ENCODE data around the gene CBL. TPM values are rescaled to one million over a fixed set of nuclear protein-coding genes. Genes with fewer than 3 reads are reported as not detected.
A peak's percentile ranks its signal among the peaks of the same experiment; 100 is the strongest.
"Not testable (repeated sequence)": the region's sequence is repeated elsewhere in the genome, so short reads cannot be mapped to it uniquely, and the experiment has no call there.

CBL gene
- 9.0 and 18.8 TPM in 2 replicates for total RNA-seq (2014; rRNA removed; shearing (Covaris generic))

DNA sequence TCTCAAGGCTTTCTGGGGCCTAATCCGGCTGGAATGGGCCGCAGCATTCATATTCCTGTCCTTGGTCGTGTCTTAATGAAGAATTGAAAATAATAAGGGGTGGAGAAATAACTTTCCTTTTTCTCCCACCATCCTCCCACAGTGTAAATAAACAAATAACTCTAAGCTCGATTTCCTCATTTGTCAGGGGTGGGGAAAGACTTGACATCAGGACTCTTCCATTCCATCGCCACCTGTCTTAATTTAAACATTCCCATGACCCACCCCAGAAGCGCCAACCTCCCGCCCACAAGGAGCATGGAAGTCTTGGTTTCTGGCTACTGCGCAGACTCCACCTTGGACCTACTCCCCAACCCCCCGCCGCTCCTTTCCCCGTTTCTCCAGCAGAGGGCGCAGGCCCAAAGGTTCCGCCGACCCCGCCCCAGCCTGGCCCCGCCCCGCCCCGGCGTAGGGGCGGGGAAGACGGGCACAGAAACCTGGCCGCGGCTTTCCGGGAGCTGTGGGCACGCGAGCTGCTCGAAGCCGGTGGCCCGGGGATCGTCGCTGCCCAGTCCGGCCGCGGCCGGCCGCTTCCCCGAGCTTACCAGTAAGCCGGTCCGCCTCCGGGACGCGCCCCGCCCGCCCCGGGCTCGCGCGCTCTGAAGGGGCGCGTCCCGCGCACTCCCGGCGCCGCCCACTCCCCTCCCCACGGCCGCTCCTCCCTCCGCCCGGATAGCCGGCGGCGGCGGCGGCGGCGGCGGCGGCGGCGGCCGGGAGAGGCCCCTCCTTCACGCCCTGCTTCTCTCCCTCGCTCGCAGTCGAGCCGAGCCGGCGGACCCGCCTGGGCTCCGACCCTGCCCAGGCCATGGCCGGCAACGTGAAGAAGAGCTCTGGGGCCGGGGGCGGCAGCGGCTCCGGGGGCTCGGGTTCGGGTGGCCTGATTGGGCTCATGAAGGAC lies at the start of gene CBL:
Gene CBL, plus strand, starts transcription at position 766 of the 937 bp plus-strand sequence. Its CDS starts 79 bp downstream, at position 845.
- peak; percentile 86 for DNase-seq (ENCODE audit: low read depth)

DNA sequence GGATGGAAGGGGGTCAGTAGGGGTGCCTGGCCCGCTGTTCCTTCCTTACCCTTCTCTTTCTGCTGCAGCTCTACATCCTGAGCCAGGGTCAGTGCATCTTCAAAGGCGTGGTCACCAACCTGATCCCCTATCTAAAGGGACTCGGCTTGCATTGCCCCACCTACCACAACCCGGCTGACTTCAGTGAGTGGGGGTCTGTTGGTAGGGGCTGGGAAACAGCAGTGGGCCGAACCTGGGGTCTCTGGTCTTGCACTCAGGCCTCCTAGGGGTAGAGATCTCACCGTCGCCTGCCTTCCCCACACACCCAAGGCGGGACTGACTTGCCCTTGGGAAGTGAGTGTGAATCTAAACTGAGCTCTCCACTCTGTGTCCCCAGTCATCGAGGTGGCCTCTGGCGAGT lies 49.6 kb upstream of the CBL start:
- DNase-seq (ENCODE audit: low read depth) = no peak

GRCh38 chr11:119157063-119157462 lies 49.1 kb upstream of the CBL start:
- no peak for DNase-seq (ENCODE audit: low read depth)

- DNase-seq (ENCODE audit: low read depth) = no peak
Measured at GRCh38 chr11:119158467-119158866, 47.7 kb upstream of the CBL start.

DNA sequence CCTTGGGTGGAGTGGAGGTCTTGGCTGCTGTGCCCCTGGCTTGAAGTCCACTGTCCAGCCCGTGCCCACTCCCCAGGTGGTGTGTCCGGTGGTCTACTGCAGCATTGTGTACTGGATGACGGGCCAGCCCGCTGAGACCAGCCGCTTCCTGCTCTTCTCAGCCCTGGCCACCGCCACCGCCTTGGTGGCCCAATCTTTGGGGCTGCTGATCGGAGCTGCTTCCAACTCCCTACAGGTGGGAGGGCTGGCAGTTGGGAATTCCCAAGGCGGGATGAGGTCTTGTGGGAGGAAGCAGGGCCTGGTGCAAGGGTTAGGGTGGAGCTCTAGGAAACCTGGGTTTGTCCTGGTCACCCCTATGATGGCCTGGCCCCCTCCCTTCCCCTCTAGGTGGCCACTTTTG lies 46.0 kb upstream of the CBL start:
- DNase-seq (ENCODE audit: low read depth) = no peak

- no peak for DNase-seq (ENCODE audit: low read depth)
Measured at GRCh38 chr11:119161871-119162270, 44.3 kb upstream of the CBL start.

DNA sequence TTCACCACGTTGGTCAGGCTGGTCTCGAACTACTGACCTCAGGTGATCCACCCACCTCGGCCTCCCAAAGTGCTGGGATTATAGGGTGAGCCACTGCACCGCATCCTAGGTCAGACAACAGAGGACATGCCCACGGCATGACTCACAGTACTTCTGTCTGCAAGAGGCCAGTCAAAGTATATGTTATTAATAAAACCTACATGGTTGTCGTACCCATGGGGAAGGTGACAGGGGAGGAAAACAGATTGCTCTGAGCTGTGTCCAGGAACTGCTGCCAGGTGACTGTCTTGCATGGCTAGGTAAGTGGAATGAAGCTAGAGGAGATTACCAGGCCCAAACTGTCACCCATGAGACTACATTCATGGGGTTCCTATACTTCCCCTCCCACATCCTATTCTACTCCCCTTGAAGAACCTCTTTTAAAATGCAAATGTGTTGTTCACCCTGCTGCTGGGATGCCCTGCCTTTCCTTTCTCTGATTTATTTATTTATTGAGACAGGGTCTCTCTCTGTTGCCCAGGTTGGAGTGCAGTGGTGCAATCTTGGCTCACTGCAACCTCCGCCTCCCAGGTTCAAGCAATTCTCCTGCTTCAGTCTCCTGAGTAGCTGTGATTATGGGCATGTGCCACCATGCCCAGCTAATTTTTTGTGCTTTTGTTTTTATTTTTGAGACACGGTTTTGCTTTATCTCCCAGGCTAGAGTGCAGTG lies 39.6 kb upstream of the CBL start:
- peak; percentile 87 for DNase-seq (ENCODE audit: low read depth)

DNA sequence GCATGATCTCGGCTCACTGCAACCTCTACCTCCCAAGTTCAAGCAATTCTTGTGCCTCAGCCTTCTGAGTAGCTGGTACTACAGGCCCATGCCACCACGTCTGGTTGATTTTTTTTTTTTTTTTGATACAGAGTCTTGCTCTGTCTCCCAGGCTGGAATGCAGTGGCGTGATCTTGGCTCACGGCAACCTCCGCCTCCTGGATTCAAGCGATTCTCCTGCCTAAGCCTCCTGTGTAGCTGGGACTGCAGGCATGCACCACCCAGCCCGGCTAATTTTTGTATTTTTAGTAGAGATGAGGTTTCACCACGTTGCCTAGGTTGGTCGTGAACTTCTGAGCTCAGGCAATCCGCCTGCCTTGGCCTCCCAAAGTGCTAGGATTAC lies 39.1 kb upstream of the CBL start:
- not testable (repeated sequence) for DNase-seq (ENCODE audit: low read depth)

GRCh38 chr11:119167933-119168332 lies 38.2 kb upstream of the CBL start:
- DNase-seq (ENCODE audit: low read depth) = no peak

DNA sequence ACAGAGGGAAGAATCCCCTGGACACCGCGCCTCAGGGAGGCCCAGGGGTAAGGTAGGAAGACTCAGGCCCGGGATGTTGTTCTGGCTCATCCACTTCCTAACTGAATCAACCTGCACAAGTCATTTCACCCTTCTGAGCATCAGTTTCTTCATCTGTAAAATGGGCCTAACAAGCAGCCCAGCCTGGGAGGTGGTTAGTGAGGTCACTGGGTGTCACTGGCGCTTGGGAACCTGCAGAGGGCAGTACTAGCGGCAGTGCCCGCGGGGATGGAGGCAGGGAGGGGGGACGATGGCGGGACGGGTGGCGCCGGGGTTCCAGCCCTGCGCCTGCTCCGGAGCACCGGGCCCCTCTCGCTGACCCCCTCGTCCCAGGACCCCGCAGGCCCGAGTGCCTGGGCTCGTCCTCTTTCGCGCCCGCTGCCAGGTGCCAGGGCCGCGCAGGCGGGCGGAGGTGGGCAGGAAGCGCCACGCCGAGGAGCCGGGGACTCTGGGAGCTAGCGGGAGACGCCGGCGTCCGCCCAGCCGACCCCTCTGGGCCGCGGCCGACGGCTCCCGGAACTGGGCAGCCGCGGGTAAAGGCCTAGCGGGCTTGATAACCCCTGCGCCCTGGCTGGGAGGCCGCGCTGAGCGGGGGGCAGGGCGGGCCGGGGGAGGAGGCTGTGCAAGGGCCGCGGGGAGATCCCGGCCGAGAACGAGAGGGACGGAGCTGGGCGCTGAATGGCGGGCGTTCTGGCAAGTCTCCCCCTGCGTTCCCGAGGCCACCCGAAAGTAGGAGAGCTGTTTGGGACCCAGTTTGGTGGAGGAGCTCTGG lies 37.5 kb upstream of the CBL start, which contains the start of gene NLRX1:
Gene NLRX1, plus strand, starts transcription at position 255 of the 811 bp plus-strand sequence. CDS start 2,679 bp downstream, outside the sequence.
- peak; percentile 78 for DNase-seq (ENCODE audit: low read depth)

- DNase-seq (ENCODE audit: low read depth) = peak; percentile 38
Measured at GRCh38 chr11:119169282-119169719, 36.8 kb upstream of the CBL start.

GRCh38 chr11:119172513-119172912 lies 33.6 kb upstream of the CBL start:
- no peak for DNase-seq (ENCODE audit: low read depth)

DNA sequence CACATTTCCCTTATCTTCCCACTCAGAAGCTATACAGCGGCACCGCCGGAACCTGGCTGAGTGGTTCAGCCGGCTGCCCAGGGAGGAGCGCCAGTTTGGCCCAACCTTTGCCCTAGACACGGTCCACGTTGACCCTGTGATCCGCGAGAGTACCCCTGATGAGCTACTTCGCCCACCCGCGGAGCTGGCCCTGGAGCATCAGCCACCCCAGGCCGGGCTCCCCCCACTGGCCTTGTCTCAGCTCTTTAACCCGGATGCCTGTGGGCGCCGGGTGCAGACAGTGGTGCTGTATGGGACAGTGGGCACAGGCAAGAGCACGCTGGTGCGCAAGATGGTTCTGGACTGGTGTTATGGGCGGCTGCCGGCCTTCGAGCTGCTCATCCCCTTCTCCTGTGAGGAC lies 32.7 kb upstream of the CBL start:
- no peak for DNase-seq (ENCODE audit: low read depth)

GRCh38 chr11:119175493-119176077 lies 30.6 kb upstream of the CBL start:
- peak; percentile 75 for DNase-seq (ENCODE audit: low read depth)

DNA sequence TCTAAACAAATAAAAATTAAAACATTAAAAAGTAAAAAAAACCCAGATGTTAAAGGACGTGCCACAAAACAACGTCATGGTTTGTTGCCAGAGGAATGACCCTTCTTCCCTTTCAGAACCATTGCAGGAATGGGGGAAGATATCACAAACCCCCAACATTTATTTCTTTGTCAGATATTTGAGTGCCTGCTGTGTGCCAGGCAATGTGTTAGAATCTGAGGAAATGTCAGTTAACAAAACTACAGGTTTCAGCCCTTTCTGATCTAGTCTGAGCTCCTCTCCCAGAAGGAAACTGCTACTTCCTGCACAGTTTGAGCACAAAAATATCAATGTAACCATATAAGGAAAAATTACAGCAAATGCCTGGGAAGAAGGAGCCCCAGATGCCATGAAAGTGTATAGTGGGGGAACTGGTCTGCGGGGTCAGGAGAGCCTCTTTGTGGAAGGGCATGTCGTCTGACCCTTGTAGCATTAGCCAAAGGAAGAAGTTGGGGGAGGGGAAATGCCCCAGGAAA lies 27.9 kb upstream of the CBL start:
- DNase-seq (ENCODE audit: low read depth) = no peak

- DNase-seq (ENCODE audit: low read depth) = no peak
Measured at GRCh38 chr11:119179342-119179741, 26.8 kb upstream of the CBL start.

DNA sequence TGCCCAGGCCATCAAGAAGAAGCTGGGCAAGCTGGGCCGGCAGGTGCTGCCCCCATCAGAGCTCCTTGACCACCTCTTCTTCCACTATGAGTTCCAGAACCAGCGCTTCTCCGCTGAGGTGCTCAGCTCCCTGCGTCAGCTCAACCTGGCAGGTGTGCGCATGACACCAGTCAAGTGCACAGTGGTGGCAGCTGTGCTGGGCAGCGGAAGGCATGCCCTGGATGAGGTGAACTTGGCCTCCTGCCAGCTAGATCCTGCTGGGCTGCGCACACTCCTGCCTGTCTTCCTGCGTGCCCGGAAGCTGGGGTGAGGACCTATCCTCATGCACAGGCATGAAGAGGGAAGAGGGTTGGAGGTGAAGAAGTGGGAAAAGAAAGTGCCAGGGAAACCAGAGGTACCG lies 26.2 kb upstream of the CBL start:
- no peak for DNase-seq (ENCODE audit: low read depth)

DNA sequence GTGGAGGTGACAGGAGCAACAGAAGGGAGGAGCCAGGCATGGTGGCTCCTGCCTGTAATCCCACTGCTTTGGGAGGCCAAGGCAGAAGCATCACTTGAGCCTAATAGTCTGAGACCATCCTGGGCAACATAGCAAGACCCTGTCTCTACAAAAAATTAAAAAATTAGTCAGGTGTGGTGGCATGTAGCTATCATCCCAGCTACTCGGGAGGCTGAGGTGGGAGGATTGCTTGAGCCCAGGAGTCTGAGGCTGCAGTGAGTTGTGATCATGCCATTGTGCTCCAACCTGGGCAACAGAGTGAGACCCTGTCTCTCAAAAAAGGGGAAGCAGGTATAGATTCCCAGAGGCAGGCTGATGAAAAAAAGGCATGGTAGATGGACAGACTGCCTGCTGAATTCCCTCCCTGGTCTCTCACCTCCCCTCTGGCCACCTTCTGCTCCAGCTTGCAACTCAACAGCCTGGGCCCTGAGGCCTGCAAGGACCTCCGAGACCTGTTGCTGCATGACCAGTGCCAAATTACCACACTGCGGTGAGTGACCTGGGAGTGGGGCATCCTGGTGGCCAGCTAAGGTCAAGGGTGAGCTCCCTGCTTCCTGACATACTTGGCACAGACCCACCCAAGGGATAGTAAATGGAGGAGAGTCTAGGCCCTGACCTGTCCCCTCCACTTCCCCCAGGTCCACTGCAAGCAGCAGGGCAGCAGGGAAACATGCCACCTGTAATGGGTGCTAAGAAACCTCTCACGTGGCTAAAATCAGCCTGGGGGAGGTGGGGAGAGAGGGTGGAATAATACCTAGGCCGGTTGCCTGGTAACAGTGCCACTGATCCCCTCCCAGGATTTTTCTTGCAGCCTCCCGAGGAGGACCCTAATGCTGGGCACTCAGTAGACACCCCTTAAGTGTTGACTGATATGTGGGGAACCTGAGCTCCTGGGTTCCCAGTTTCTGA lies 25.1 kb upstream of the CBL start:
- DNase-seq (ENCODE audit: low read depth) = no peak

- no peak for DNase-seq (ENCODE audit: low read depth)
Measured at GRCh38 chr11:119181677-119182412, 24.3 kb upstream of the CBL start.

All from M059J (cell line).